Measurements from ENCODE around the gene GRIN2A.

Gene GRIN2A

DNA sequence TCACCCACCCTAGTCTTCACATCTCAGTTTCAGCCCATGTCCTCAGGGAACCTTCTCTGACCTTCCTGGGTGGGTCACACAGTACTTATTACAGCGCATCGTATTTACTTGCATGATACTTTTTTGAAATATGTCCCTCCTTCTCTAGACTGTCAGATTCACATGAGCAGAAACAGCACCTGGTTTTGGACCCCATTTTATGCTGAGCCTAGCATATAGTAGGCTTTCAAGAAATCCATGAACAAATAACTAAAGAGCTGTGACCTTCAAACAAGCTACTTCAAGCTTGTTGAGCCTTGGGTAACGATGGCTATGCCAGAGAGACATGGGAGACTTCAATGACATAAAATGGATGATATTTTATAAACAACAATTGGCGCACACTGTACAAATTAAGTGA is 150.3 kb downstream of the GRIN2A start:
- DNase-seq (ENCODE audit: extremely low spot score) = no peak
- ChIA-PET POLR2A (no interaction called here), CTCF (no interaction called here)
- TF ChIP-seq, protein P1, sequence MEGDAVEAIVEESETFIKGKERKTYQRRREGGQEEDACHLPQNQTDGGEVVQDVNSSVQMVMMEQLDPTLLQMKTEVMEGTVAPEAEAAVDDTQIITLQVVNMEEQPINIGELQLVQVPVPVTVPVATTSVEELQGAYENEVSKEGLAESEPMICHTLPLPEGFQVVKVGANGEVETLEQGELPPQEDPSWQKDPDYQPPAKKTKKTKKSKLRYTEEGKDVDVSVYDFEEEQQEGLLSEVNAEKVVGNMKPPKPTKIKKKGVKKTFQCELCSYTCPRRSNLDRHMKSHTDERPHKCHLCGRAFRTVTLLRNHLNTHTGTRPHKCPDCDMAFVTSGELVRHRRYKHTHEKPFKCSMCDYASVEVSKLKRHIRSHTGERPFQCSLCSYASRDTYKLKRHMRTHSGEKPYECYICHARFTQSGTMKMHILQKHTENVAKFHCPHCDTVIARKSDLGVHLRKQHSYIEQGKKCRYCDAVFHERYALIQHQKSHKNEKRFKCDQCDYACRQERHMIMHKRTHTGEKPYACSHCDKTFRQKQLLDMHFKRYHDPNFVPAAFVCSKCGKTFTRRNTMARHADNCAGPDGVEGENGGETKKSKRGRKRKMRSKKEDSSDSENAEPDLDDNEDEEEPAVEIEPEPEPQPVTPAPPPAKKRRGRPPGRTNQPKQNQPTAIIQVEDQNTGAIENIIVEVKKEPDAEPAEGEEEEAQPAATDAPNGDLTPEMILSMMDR (IDR thresholded peaks at IDR 0.05; ENCODE audit: control extremely low read depth, extremely low read depth, low read depth, missing control alignments) = no peak

DNA sequence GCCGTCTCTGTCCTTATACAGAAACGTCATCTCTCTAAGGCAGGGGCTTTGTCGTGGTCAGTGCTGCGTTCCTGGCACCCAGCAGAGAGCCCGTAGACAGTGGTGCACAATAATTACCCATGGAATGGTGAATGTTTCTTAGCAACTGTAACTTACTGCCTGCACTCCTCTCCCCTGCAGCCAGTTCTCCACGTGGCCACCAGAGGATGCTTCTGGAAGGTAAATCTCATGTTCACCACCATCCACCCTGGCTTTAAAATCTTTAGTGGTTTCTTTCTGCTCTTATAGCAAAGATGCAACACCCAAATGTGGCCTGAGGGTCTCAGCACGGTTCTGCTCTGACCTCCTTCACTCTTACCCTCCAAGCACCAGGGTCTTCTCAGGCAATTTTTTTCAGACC is 150.8 kb downstream of the GRIN2A start:
- ChIA-PET CTCF (no interaction called here), POLR2A (no interaction called here)
- no peak for DNase-seq (ENCODE audit: extremely low spot score)
- TF ChIP-seq, protein P1 (IDR thresholded peaks at IDR 0.05; ENCODE audit: control extremely low read depth, extremely low read depth, low read depth, missing control alignments) = no peak

- POLR2A ChIA-PET = no interaction called here
- DNase-seq (ENCODE audit: extremely low spot score) = no peak
- CTCF ChIA-PET = no interaction called here
- TF ChIP-seq, protein P1 (IDR thresholded peaks at IDR 0.05; ENCODE audit: control extremely low read depth, extremely low read depth, low read depth, missing control alignments) = no peak
Measured at GRCh38 chr16:10028644-10029043, 153.6 kb downstream of the GRIN2A start.

DNA sequence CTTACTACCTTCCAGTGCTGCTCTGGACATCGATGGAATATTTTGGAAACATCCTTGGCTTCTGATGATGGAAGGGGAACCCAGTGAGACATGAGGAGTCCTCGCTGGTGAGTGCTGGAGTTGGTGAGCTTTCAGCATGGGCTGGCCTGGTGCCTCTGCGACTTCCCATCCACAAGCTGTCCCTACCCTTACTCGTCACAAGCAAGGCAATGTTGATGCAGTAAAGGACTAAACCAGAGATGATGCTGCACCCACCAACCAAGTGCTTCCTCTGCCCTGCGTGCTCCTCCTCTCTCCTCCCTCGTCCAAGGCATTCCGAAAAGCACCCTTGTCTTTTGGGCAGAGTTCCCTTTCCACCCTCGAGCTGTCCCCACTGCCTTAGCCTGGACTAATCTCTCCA is 154.7 kb downstream of the GRIN2A start:
- no peak for DNase-seq (ENCODE audit: extremely low spot score)
- POLR2A ChIA-PET = no interaction called here
- TF ChIP-seq, protein P1 (IDR thresholded peaks at IDR 0.05; ENCODE audit: control extremely low read depth, extremely low read depth, low read depth, missing control alignments) = no peak
- CTCF ChIA-PET = no interaction called here

GRCh38 chr16:10026593-10026992 is 155.6 kb downstream of the GRIN2A start:
- CTCF ChIA-PET = no interaction called here
- POLR2A ChIA-PET = no interaction called here
- DNase-seq (ENCODE audit: extremely low spot score) = no peak
- TF ChIP-seq, protein P1 (IDR thresholded peaks at IDR 0.05; ENCODE audit: control extremely low read depth, extremely low read depth, low read depth, missing control alignments) = no peak

DNA sequence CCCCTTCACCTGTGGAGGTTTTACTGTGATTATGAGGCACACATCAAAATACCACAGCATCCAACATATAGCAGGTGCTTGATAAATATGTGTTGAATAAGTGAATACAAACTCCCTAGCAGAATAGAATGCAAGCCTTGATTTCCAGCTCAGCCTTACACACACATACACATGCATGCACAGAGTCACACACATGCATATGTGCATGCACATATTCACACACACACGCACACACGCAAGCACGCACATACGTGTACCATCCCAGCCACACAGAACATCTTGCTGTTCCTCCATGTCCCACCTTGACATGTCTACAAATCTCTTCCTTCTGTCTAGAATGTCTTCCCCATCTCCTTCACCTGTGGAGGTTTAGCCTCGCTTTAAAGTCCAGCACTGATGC is 160.1 kb downstream of the GRIN2A start:
- CTCF ChIA-PET = no interaction called here
- DNase-seq (ENCODE audit: extremely low spot score) = no peak
- TF ChIP-seq, protein P1 (IDR thresholded peaks at IDR 0.05; ENCODE audit: control extremely low read depth, extremely low read depth, low read depth, missing control alignments) = no peak
- POLR2A ChIA-PET = no interaction called here

DNA sequence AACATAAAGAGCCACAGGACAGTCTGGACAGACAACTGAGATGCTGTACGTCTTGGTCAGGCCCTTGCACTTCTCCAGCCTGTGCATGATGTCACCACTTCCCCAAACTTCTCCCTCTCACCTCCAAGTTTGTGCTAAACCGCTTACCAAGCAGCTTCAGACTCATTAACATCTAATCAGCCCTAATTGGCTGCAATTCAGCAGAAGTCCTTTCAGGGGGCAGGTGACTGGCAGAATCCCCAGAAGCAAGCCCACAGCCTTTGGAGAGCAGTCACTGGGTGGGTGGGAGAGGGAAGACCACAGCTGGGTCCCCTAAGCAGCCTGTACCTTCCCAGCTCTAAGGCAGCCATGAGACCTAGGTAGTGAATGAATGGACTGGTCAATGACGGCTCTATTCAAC is 161.4 kb downstream of the GRIN2A start:
- no peak for DNase-seq (ENCODE audit: extremely low spot score)
- TF ChIP-seq, protein P1 (IDR thresholded peaks at IDR 0.05; ENCODE audit: control extremely low read depth, extremely low read depth, low read depth, missing control alignments) = no peak
- CTCF ChIA-PET = no interaction called here
- POLR2A ChIA-PET = no interaction called here
